Retinal pigment epithelial cell (primary cell): ENCODE measurements around the gene MSTN.
A peak's percentile ranks its signal among the peaks of the same experiment; 100 is the strongest.

Experiments
- DNase-seq: peaks from one replicate; pipeline ENCODE4 v3.0.0-alpha.2; 2010; ENCODE audit warnings: low read depth
- H3K4me3 ChIP-seq: 2 replicates; pipeline ENCODE4 v1.5.1; 2011; ENCODE audit warnings: mild to moderate bottlenecking, low read length, control low read depth, moderate library complexity
- CTCF ChIP-seq: conservative IDR thresholded peaks from 2 replicates; pipeline ENCODE4 v1.5.1; 2011; ENCODE audit warnings: low read depth, low read length, control low read depth, inconsistent platforms

MSTN gene

GRCh38 chr2:190088917-190089316, 26.4 kb upstream of the MSTN start:
- DNase-seq, result peak; percentile 12
- peak; percentile 74 for TF ChIP-seq CTCF
- no peak overlapping the region for H3K4me3 ChIP-seq

GRCh38 chr2:190084704-190085103, 22.2 kb upstream of the MSTN start:
- no peak for DNase-seq
- TF ChIP-seq CTCF, result no peak
- no peak overlapping the region for H3K4me3 ChIP-seq

GRCh38 chr2:190082118-190082517, 19.6 kb upstream of the MSTN start:
- DNase-seq, result no peak
- TF ChIP-seq CTCF, result no peak
- H3K4me3 ChIP-seq, result no peak overlapping the region

GRCh38 chr2:190080527-190081049, 18.1 kb upstream of the MSTN start:
- no peak for TF ChIP-seq CTCF
- no peak for DNase-seq
- H3K4me3 ChIP-seq, result no peak overlapping the region

- no peak overlapping the region for H3K4me3 ChIP-seq
- no peak for TF ChIP-seq CTCF
- DNase-seq, result no peak
Observed at GRCh38 chr2:190079160-190079559, 16.6 kb upstream of the MSTN start.

- no peak for TF ChIP-seq CTCF
- DNase-seq, result no peak
- no peak overlapping the region for H3K4me3 ChIP-seq
Observed at GRCh38 chr2:190075623-190076022, 13.1 kb upstream of the MSTN start.

GRCh38 chr2:190069936-190070696, 7.6 kb upstream of the MSTN start:
- no peak overlapping the region for H3K4me3 ChIP-seq
- peak; percentile 25 for DNase-seq
- TF ChIP-seq CTCF, result peak; percentile 64
